GM23248 (cell line): ENCODE data around the gene RIC3.

Source experiments
- EZH2 ChIP-seq: fragments of 200-600 bp; sonication (generic); IDR thresholded peaks from 2 replicates; pipeline ENCODE4 v1.6.1; 2018; ENCODE audit warnings: antibody characterized with exemption, mild to moderate bottlenecking; ENCODE audit not compliant: insufficient read depth, poor library complexity, severe bottlenecking
- EZH2phosphoT487 ChIP-seq: fragments of 200-600 bp; sonication (generic); IDR thresholded peaks from 2 replicates; pipeline ENCODE4 v1.6.1; 2018; ENCODE audit warnings: antibody characterized with exemption, moderate library complexity, mild to moderate bottlenecking, low read depth; ENCODE audit not compliant: insufficient read depth

GRCh38 chr11:8059030-8059429 is 109.8 kb downstream of the RIC3 start:
- TF ChIP-seq EZH2 (no peak), EZH2phosphoT487 (no peak)
